H1 (cell line): ENCODE data around the gene NUP43. TPM values are rescaled to one million over a fixed set of nuclear protein-coding genes. Genes with fewer than 3 reads are reported as not detected.

Experiments used
- CTCF ChIA-PET: fragments of 300-600 bp; sonication (Branson Sonifier 250); formaldehyde crosslinking; loops from one replicate; lab custom pipeline; 2021; ENCODE audit not compliant: partially characterized antibody; lab: Charles Lee
- POLR2A ChIA-PET: fragments of 300-600 bp; sonication (Branson Sonifier 250); formaldehyde crosslinking; loops from one replicate; lab custom pipeline; 2021; ENCODE audit warnings: inconsistent platforms; ENCODE audit not compliant: partially characterized antibody; lab: Charles Lee
- DNase-seq, 2 experiments: peaks; one replicate each; pipeline versions ENCODE4 v3.0.0 to v3.0.0-alpha.2; 2010 to 2022; ENCODE audit warnings: low spot score in 2 of 2, low read depth in 1 of 2, mixed read lengths in 1 of 2
- FAIRE-seq: peaks from 2 replicates; lab custom pipeline; 2011; peaks lifted over from hg19 to GRCh38; lab: Jason Lieb, UNC
- H2AFZ ChIP-seq: 2 replicates; pipeline ENCODE4 v1.8.1; 2012; ENCODE audit warnings: low read length, inconsistent platforms
- H2AK5ac ChIP-seq: 2 replicates; pipeline ENCODE4 v1.6.1; 2013; ENCODE audit warnings: low read depth, low read length
- H2BK120ac ChIP-seq: replicated peaks from 2 replicates; pipeline ENCODE3; 2013; ENCODE audit warnings: low read depth, low read length, inconsistent platforms
- H2BK12ac ChIP-seq: 2 replicates; pipeline ENCODE4 v1.6.1; 2013; ENCODE audit warnings: low read depth, low read length
- H2BK15ac ChIP-seq: 2 replicates; pipeline ENCODE4 v1.6.1; 2013; ENCODE audit warnings: low read length
- H2BK20ac ChIP-seq: 2 replicates; pipeline ENCODE4 v1.6.1; 2013; ENCODE audit warnings: low read length
- H2BK5ac ChIP-seq: 2 replicates; pipeline ENCODE4 v1.6.1; 2013; ENCODE audit warnings: low read depth, low read length
- H3K14ac ChIP-seq: 2 replicates; pipeline ENCODE4 v1.6.1; 2013; ENCODE audit warnings: inconsistent platforms; ENCODE audit not compliant: insufficient read length
- H3K18ac ChIP-seq: 2 replicates; pipeline ENCODE4 v1.6.1; 2013; ENCODE audit warnings: low read length; ENCODE audit errors: extremely low read depth
- H3K23ac ChIP-seq: 2 replicates; pipeline ENCODE4 v1.6.1; 2013; ENCODE audit warnings: inconsistent platforms; ENCODE audit not compliant: insufficient read length
- H3K23me2 ChIP-seq: 2 replicates; pipeline ENCODE4 v1.6.1; 2013; ENCODE audit warnings: low read depth, low read length
- H3K27ac ChIP-seq: 2 replicates; pipeline ENCODE4 v1.6.1; 2011; ENCODE audit warnings: low read depth, low read length, inconsistent platforms
- H3K27me3 ChIP-seq, 4 experiments: replicated peaks in 1 of 4; 1 replicate in 1 of 4; 2 replicates in 3 of 4; pipeline versions ENCODE4 v1.6.1 to v1.8.1; 2011 to 2013; ENCODE audit warnings: low read length in 3 of 4, mild to moderate bottlenecking in 3 of 4, inconsistent platforms in 2 of 4, mixed read lengths in 2 of 4, moderate library complexity in 1 of 4; ENCODE audit not compliant: control insufficient read depth in 3 of 4, insufficient read depth in 3 of 4; ENCODE audit errors: extremely low read depth in 1 of 4
- H3K36me3 ChIP-seq, 4 experiments: 2 replicates each; pipeline versions ENCODE4 v1.6.1 to v1.8.1; 2011 to 2013; ENCODE audit warnings: mild to moderate bottlenecking in 4 of 4, low read length in 3 of 4, moderate library complexity in 2 of 4, control low read depth in 1 of 4, inconsistent platforms in 1 of 4; ENCODE audit not compliant: insufficient read depth in 4 of 4, control insufficient read depth in 2 of 4
- H3K4ac ChIP-seq: replicated peaks from 2 replicates; pipeline ENCODE3; 2013; ENCODE audit warnings: low read length, low read depth, mixed read lengths, inconsistent platforms; ENCODE audit not compliant: insufficient read length
- H3K4me1 ChIP-seq, 4 experiments: replicated peaks in 1 of 4; 1 replicate in 1 of 4; 2 replicates in 3 of 4; pipeline versions ENCODE4 v1.6.1 to v1.8.1; 2011 to 2013; ENCODE audit warnings: low read length in 3 of 4, inconsistent platforms in 2 of 4, mixed read lengths in 1 of 4; ENCODE audit not compliant: insufficient read depth in 4 of 4, control insufficient read depth in 3 of 4
- H3K4me2 ChIP-seq, 2 experiments: 2 replicates each; pipeline versions ENCODE4 v1.6.1 to v1.8.1; 2011 to 2013; ENCODE audit warnings: low read depth in 2 of 2, low read length in 2 of 2, control low read depth in 1 of 2, inconsistent platforms in 1 of 2, mild to moderate bottlenecking in 1 of 2; ENCODE audit not compliant: insufficient read depth in 1 of 2
- H3K4me3 ChIP-seq, 4 experiments: fragments of 200-600, 300-600 bp in 1 of 4; sonication (generic), shearing (Covaris generic), sonication (Bioruptor Twin) in 1 of 4; 2 replicates each; pipeline versions ENCODE4 v1.5.1 to v1.8.1; 2011 to 2016; ENCODE audit warnings: low read length in 4 of 4, low read depth in 3 of 4, control low read depth in 2 of 4, inconsistent platforms in 2 of 4, mild to moderate bottlenecking in 2 of 4, mixed read lengths in 1 of 4, moderate library complexity in 1 of 4; ENCODE audit not compliant: insufficient read depth in 2 of 4; ENCODE audit errors: extremely low read depth in 1 of 4
- H3K56ac ChIP-seq: replicated peaks from 2 replicates; pipeline ENCODE3; 2013; ENCODE audit warnings: low read depth, mild to moderate bottlenecking, mixed read lengths, low read length, inconsistent platforms; ENCODE audit not compliant: insufficient read length
- H3K79me1 ChIP-seq: 2 replicates; pipeline ENCODE4 v1.6.1; 2013; ENCODE audit warnings: low read depth, low read length, control low read depth
- H3K79me2 ChIP-seq, 2 experiments: 2 replicates each; pipeline versions ENCODE4 v1.6.1 to v1.8.1; 2012 to 2013; ENCODE audit warnings: low read length in 2 of 2, mild to moderate bottlenecking in 2 of 2, inconsistent platforms in 1 of 2; ENCODE audit not compliant: insufficient read depth in 2 of 2, control insufficient read depth in 1 of 2
- H3K9ac ChIP-seq, 4 experiments: replicated peaks in 1 of 4; 1 replicate in 1 of 4; 2 replicates in 3 of 4; pipeline versions ENCODE4 v1.6.1 to v1.8.1; 2011 to 2013; ENCODE audit warnings: low read depth in 3 of 4, low read length in 3 of 4, control low read depth in 2 of 4, mild to moderate bottlenecking in 2 of 4, moderate library complexity in 2 of 4, inconsistent platforms in 1 of 4; ENCODE audit errors: extremely low read depth in 1 of 4
- H3K9me3 ChIP-seq, 2 experiments: 2 replicates each; pipeline versions ENCODE4 v1.6.1 to v1.8.1; 2012 to 2013; ENCODE audit warnings: mild to moderate bottlenecking in 2 of 2, moderate library complexity in 2 of 2, control low read depth in 1 of 2, inconsistent platforms in 1 of 2, low read depth in 1 of 2, low read length in 1 of 2, mixed read lengths in 1 of 2; ENCODE audit not compliant: insufficient read depth in 2 of 2
- H4K20me1 ChIP-seq, 2 experiments: replicated peaks in 1 of 2; 2 replicates each; pipeline versions ENCODE3 to v1.8.1; 2011 to 2013; ENCODE audit warnings: inconsistent platforms in 2 of 2, low read length in 2 of 2, mild to moderate bottlenecking in 1 of 2; ENCODE audit not compliant: insufficient read depth in 2 of 2, control insufficient read depth in 1 of 2
- H4K5ac ChIP-seq: 2 replicates; pipeline ENCODE4 v1.6.1; 2013; ENCODE audit warnings: low read length, low read depth, mixed read lengths, inconsistent platforms; ENCODE audit not compliant: insufficient read length
- H4K8ac ChIP-seq: 2 replicates; pipeline ENCODE4 v1.8.0; 2013; ENCODE audit warnings: mild to moderate bottlenecking, moderate library complexity, low read length, inconsistent platforms; ENCODE audit not compliant: insufficient read depth; ENCODE audit errors: extremely low read depth
- H4K91ac ChIP-seq: replicated peaks from 2 replicates; pipeline ENCODE3; 2013; ENCODE audit warnings: low read length, mixed read lengths, inconsistent platforms; ENCODE audit not compliant: insufficient read length
- ASH2L ChIP-seq: fragments of 200-600, 300-600 bp; sonication (generic); IDR thresholded peaks from one replicate; pipeline ENCODE4 v1.7.1; 2017; ENCODE audit warnings: low read length
- BCL11A ChIP-seq, 2 experiments: IDR thresholded peaks; one replicate each; pipeline ENCODE4 v1.6.1; 2011; ENCODE audit warnings: low read depth in 2 of 2, low read length in 2 of 2, mild to moderate bottlenecking in 2 of 2
- CBX5 ChIP-seq: fragments of 300-800, 300-1000 bp; sonication (generic); IDR thresholded peaks from 2 replicates; pipeline ENCODE4 v1.7.1; 2016; ENCODE audit warnings: antibody characterized with exemption, low read length, low read depth
- CEBPB ChIP-seq: IDR thresholded peaks from 2 replicates; pipeline ENCODE4 v1.6.1; 2012; ENCODE audit warnings: low read depth, low read length
- CHD1 ChIP-seq: IDR thresholded peaks from 2 replicates; pipeline ENCODE4 v1.6.1; 2012; ENCODE audit warnings: low read depth, low read length, improper control_type of control experiment
- CHD2 ChIP-seq: IDR thresholded peaks from 2 replicates; pipeline ENCODE4 v1.6.1; 2012; ENCODE audit warnings: low read length, improper control_type of control experiment
- EGR1 ChIP-seq: IDR thresholded peaks from 2 replicates; pipeline ENCODE4 v1.6.1; 2011; ENCODE audit warnings: low read depth, low read length, borderline replicate concordance
- HDAC2 ChIP-seq, 2 experiments: fragments of 300-600 bp in 1 of 2; sonication (generic) in 1 of 2; IDR thresholded peaks; 2 replicates each; pipeline ENCODE4 v1.6.1; 2011 to 2012; ENCODE audit warnings: low read depth in 2 of 2, low read length in 2 of 2, mild to moderate bottlenecking in 2 of 2, moderate library complexity in 2 of 2, borderline replicate concordance in 1 of 2, inconsistent platforms in 1 of 2
- KDM1A ChIP-seq: fragments of 200-600, 300-600 bp; sonication (generic); IDR thresholded peaks from 2 replicates; pipeline ENCODE4 v1.7.1; 2016; ENCODE audit warnings: mild to moderate bottlenecking, low read length, borderline replicate concordance
- POU5F1 ChIP-seq: IDR thresholded peaks from 2 replicates; pipeline ENCODE4 v1.6.1; 2011; ENCODE audit warnings: low read depth, mild to moderate bottlenecking, low read length, moderate library complexity
- RBBP5 ChIP-seq: IDR thresholded peaks from 2 replicates; pipeline ENCODE4 v1.7.1; 2012; ENCODE audit warnings: low read depth, mild to moderate bottlenecking, inconsistent platforms, low read length, moderate library complexity, borderline replicate concordance
- SIX5 ChIP-seq: IDR thresholded peaks from 2 replicates; pipeline ENCODE4 v1.6.1; 2011; ENCODE audit warnings: mild to moderate bottlenecking, low read depth, low read length
- TCF12 ChIP-seq: IDR thresholded peaks from 2 replicates; pipeline ENCODE4 v1.6.1; 2011; ENCODE audit warnings: low read depth, mild to moderate bottlenecking, low read length
- WGBS, 2 experiments: shearing (Covaris generic) in 1 of 2; methylation state at CpG; one replicate each; pipeline versions ENCODE4 v1.1.6 to v1.1.7; 2013 to 2015; ENCODE audit warnings: low lambda C conversion rate in 2 of 2, mixed read lengths in 2 of 2, inconsistent platforms in 1 of 2, low coverage in 1 of 2, missing lambda C conversion rate in 1 of 2; ENCODE audit not compliant: insufficient replicate concordance in 2 of 2, insufficient coverage in 1 of 2, insufficient read length in 1 of 2; ENCODE audit errors: extremely low coverage in 1 of 2, missing lambda C conversion rate in 1 of 2; 5-methylcytosine and 5-hydroxymethylcytosine counted together
- polyA plus RNA-seq, 7 experiments: library from polyadenylated mRNA; depleted of rRNA in 3 of 7; stranded (reverse) in 5 of 7; unstranded in 2 of 7; fragments of >200 nt in 5 of 7; fragments of 200-250 nt in 2 of 7; gene quantifications; 1 replicate in 5 of 7; 2 replicates in 1 of 7; 4 replicates in 1 of 7; pipeline versions ENCODE4 v1.2.1 to v1.2.3, GENCODE V29; 2011 to 2013; ENCODE audit warnings: missing spikeins in 2 of 7, mixed read lengths in 2 of 7
- total RNA-seq: library from RNA; stranded (reverse); fragmentation: NEBNext Ultra II Directional; extraction: Animal tissue kit (Norgen Biotek cat#: 25700); gene quantifications from 2 replicates; pipeline ENCODE4 v1.2.1, GENCODE V29; 2021
- TF ChIP-seq, protein P1 (sequence below): IDR thresholded peaks from 2 replicates; pipeline ENCODE4 v1.6.1; 2011; ENCODE audit warnings: low read depth, mild to moderate bottlenecking, low read length; ENCODE audit not compliant: insufficient read depth

NUP43 gene
- total and polyA plus RNA-seq, 2 of the 8 experiments (the other 6 are each of a cell fraction or from before 2014, with no cell fraction given), result 25.2 to 83.4 TPM

DNA sequence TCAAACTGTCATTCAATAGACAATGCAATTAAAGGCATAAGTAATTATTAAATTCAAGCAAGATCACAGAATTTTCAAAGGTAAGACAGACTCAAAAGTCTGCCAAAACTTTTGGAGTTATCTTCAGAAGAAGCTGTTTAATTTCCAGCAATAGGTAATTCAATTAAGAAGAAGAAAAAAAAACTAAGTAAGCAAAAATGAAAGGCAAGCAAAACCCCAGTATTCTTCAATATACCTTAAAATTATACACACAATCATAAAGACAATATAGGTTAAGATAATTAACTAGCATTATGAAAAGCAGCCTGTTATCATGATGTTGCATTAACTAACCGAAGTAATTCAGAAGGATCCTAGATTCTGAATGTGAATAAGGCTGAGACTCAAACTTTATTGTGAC is 31.9 kb downstream of the NUP43 start:
- no peak overlapping the region for H3K4me2 ChIP-seq
- no peak overlapping the region for H3K27ac ChIP-seq
- no peak overlapping the region for H3K14ac ChIP-seq
- POLR2A ChIA-PET, result interaction anchor here (1.1 to 2.0 kb wide), 3 partner anchors 8 to 18 kb away, joined by 3 to 7 read pairs (median 3); no protein-coding TSS in a partner anchor
- no peaks in the 10 kb centered on the region for H3K9me3 ChIP-seq
- H3K79me2 ChIP-seq, result peaks cover 7 to 82% of the 10 kb centered on the region in 2 experiments
- H3K4me3 ChIP-seq, result no peak overlapping the region
- peaks cover 0 to 9% of the 10 kb centered on the region in 2 experiments for H4K20me1 ChIP-seq
- no peak overlapping the region for H2AFZ ChIP-seq
- peaks cover 2% of the 10 kb centered on the region; the same call in 1 of the 2 replicates for H3K79me1 ChIP-seq
- WGBS, 2 experiments, result 100% methylated on average over 1 of the region's 1 CpG; no CpG with 5 or more reads in 1 of the 2 experiments
- no peak overlapping the region for H3K4ac ChIP-seq
- no peak overlapping the region for H4K8ac ChIP-seq
- H3K56ac ChIP-seq, result no peak overlapping the region
- no peak overlapping the region for H3K23ac ChIP-seq
- H2BK15ac ChIP-seq, result no peak overlapping the region
- no peak overlapping the region for H2BK5ac ChIP-seq
- H3K23me2 ChIP-seq, result peaks cover 4% of the 10 kb centered on the region; the same call in 1 of the 2 replicates
- H3K18ac ChIP-seq, result no peak overlapping the region
- H4K5ac ChIP-seq, result no peak overlapping the region
- no peaks in the 10 kb centered on the region for H3K36me3 ChIP-seq
- H3K4me1 ChIP-seq, result peaks cover 0 to 4% (median 2%) of the 10 kb centered on the region in 4 experiments; a peak in 3 of 7 replicates
- no peak overlapping the region for H2BK120ac ChIP-seq
- CTCF ChIA-PET, result interaction anchor here (0.7 to 1.3 kb wide), 3 partner anchors 11 to 154 kb away, joined by 3 to 4 read pairs (median 3); no protein-coding TSS in a partner anchor
- no peak overlapping the region for H2BK12ac ChIP-seq
- no peaks in the 10 kb centered on the region for H3K27me3 ChIP-seq
- no peak for FAIRE-seq
- H2AK5ac ChIP-seq, result no peak overlapping the region
- no peak for DNase-seq
- H2BK20ac ChIP-seq, result no peak overlapping the region
- H3K9ac ChIP-seq, result no peak overlapping the region
- no peak overlapping the region for H4K91ac ChIP-seq
- no peak for TF ChIP-seq BCL11A (IDR thresholded peaks at IDR 0.05; ENCODE audit: low read depth in 2 of 2, low read length in 2 of 2)
- no peak for TF ChIP-seq CBX5
- no peak for TF ChIP-seq CHD2
- no peak for TF ChIP-seq CHD1
- no peak for TF ChIP-seq HDAC2 (IDR thresholded peaks at IDR 0.05; ENCODE audit: borderline replicate concordance in 1 of 2, low read depth in 2 of 2, low read length in 2 of 2)
- no peak for TF ChIP-seq SIX5
- no peak for TF ChIP-seq CEBPB
- TF ChIP-seq TCF12, result no peak
- TF ChIP-seq RBBP5, result no peak
- TF ChIP-seq, protein P1, sequence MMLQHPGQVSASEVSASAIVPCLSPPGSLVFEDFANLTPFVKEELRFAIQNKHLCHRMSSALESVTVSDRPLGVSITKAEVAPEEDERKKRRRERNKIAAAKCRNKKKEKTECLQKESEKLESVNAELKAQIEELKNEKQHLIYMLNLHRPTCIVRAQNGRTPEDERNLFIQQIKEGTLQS, result no peak
- TF ChIP-seq ASH2L, result no peak
- no peak for TF ChIP-seq POU5F1
- TF ChIP-seq KDM1A, result no peak
- TF ChIP-seq EGR1, result no peak
